Muscle layer of colon (tissue), 2 donors: ENCODE results near the gene GOLGA8O.
"Not testable (repeated sequence)": the region's sequence is repeated elsewhere in the genome, so short reads cannot be mapped to it uniquely, and the experiment has no call there.

Experiments
- H3K27ac ChIP-seq: one replicate; pipeline ENCODE4 v1.7.0; 2013; ENCODE audit warnings: low read depth, mild to moderate bottlenecking, low read length, moderate library complexity
- H3K27me3 ChIP-seq, 2 donors: one replicate each; pipeline ENCODE4 v1.7.0; 2013; ENCODE audit warnings: low read length in 2 of 2, mild to moderate bottlenecking in 2 of 2; ENCODE audit not compliant: insufficient read depth in 2 of 2, control insufficient read depth in 1 of 2
- H3K36me3 ChIP-seq: one replicate; pipeline ENCODE4 v1.7.0; 2013; ENCODE audit warnings: mild to moderate bottlenecking, low read length; ENCODE audit not compliant: insufficient read depth
- H3K4me1 ChIP-seq: one replicate; pipeline ENCODE4 v1.7.0; 2013; ENCODE audit warnings: mild to moderate bottlenecking, low read length; ENCODE audit not compliant: insufficient read depth
- H3K4me3 ChIP-seq, 2 donors: one replicate each; pipeline ENCODE4 v1.7.0; 2013; ENCODE audit warnings: low read length in 2 of 2, low read depth in 1 of 2, mild to moderate bottlenecking in 1 of 2, moderate library complexity in 1 of 2
- H3K9ac ChIP-seq: one replicate; pipeline ENCODE4 v1.7.0; 2013; ENCODE audit warnings: low read length
- H3K9me3 ChIP-seq: one replicate; pipeline ENCODE4 v1.7.0; 2013; ENCODE audit warnings: mild to moderate bottlenecking, low read length
- donor health status: abdominal sarcoma.
- donor health status: Adenocarcinoma of cecum.

The GOLGA8O gene

DNA sequence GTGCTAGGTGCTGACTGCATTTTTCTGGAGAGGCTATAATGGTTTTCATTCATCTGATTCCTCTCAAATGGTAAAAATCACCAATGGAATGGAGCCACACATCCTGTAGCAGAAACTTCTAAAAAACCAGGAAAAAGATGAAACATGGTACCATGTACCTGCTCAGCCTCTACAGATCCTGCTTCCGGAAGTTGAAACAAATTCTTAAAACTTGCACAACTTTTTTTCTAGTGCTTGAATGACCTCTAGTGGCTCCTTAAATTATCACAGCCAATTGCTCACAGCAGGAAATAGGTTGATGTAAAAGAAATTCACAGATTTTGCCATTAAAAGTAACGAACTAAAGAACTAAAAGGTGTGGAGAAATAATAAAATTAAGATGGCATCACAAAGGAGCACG, 47.5 kb downstream of the GOLGA8O start:
- not testable (repeated sequence) for H3K4me1 ChIP-seq, H3K36me3 ChIP-seq

GRCh38 chr15:32403192-32403591, 52.2 kb downstream of the GOLGA8O start, which contains the start of gene GOLGA8K:
Gene GOLGA8K, minus strand, starts transcription at chr15:32403292. Its CDS starts 98 bp downstream, at chr15:32403194.
- not testable (repeated sequence) for H3K27me3 ChIP-seq, H3K36me3 ChIP-seq, H3K9me3 ChIP-seq

More for the DNA sequence above, 47.5 kb downstream of the GOLGA8O start:
- H3K27me3 ChIP-seq, H3K27ac ChIP-seq, H3K4me3 ChIP-seq, H3K9ac ChIP-seq, H3K9me3 ChIP-seq: not testable (repeated sequence)

GRCh38 chr15:32396522-32396921, 58.9 kb downstream of the GOLGA8O start:
- not testable (repeated sequence) for H3K9me3 ChIP-seq, H3K27ac ChIP-seq, H3K9ac ChIP-seq, H3K4me3 ChIP-seq, H3K36me3 ChIP-seq, H3K27me3 ChIP-seq, H3K4me1 ChIP-seq

More at GRCh38 chr15:32403192-32403591, 52.2 kb downstream of the GOLGA8O start, which contains the start of gene GOLGA8K:
- H3K9ac ChIP-seq, H3K4me3 ChIP-seq, H3K27ac ChIP-seq, H3K4me1 ChIP-seq: not testable (repeated sequence)
